ENCODE data around the gene MLPH.
A peak's percentile ranks its signal among the peaks of the same experiment; 100 is the strongest.

The MLPH gene

DNA sequence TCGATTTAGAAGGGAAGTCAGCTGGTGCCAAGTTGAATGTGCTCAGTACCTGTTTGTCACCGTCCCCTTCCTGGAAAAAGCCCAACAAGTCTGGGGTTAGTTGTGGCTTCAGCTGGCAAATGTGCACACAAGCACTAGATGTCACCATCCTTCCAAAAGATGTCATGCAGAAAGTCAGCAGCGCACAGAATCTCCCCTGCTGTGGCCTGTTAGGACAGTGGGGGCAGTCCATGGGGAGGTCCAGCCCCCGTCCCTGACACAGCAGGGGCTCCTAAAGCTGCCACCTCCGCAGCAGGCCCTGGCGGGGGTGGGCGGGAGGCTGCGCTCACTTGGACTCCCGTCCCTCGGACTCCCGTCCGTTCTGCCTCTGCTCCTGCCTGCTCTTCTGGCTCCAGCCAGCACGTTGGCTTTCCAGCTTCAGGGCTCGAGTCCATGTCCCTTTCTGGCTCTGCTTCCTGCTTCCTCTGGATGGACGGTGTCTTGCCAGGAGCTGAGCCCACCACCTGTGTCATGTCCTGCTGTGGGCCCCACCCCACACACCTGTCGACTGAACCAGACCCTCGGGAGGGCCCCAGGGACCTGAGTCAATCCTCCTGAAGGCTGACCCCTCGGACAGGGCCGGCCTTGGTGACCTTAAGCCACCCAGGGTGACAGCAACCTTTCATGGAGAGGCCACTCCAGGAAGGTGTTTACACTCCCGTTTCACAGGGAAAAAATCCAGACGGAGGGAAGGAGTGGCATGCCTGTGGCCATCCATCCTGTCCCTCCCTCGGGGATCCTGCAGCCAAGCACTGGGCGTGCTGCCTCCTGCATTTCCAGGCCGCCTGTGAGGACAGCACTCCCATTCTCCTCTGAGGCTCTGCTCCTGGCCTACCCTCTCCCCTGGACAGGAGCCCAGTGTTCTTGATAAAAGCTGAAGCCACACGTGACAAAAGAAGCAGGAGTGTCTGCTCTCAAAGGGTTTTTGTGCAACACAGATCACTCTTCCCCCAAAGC lies 95.0 kb downstream of the MLPH start:
- H3K4me3 ChIP-seq (ENCODE audit: low read depth, low read length), result no peak overlapping the region
- peaks cover 0 to 2% of the 10 kb centered on the region in 2 experiments for H3K36me3 ChIP-seq (ENCODE audit: control insufficient read depth in 1 of 2, insufficient read depth in 2 of 2, low read length in 2 of 2)
- H3K4ac ChIP-seq (ENCODE audit: low read depth, low read length), result no peak overlapping the region
- no peak overlapping the region for H3K14ac ChIP-seq (ENCODE audit: low read length)
- H3K79me1 ChIP-seq (ENCODE audit: low read length), result no peaks in the 10 kb centered on the region
- H3K9ac ChIP-seq (ENCODE audit: low read length), result no peak overlapping the region
- no CpG with 5 or more reads among the region's 25 CpGs for WGBS (ENCODE audit: extremely low coverage, insufficient coverage, insufficient read length)
- H3K79me2 ChIP-seq (ENCODE audit: control insufficient read depth, insufficient read depth, low read length, poor library complexity), result no peaks in the 10 kb centered on the region
- no peak overlapping the region for H2BK5ac ChIP-seq (ENCODE audit: low read depth, low read length, poor library complexity)
- H3K9me3 ChIP-seq (ENCODE audit: insufficient read depth, low read depth, low read length), result no peaks in the 10 kb centered on the region
- H4K12ac ChIP-seq (ENCODE audit: low read depth, low read length), result no peak overlapping the region
- no peak for DNase-seq
- no peak overlapping the region for H3K27ac ChIP-seq (ENCODE audit: low read depth, low read length)
- H2AFZ ChIP-seq (ENCODE audit: insufficient read depth, low read length, poor library complexity), result no peak overlapping the region
- H2BK120ac ChIP-seq (ENCODE audit: insufficient read depth, low read length, poor library complexity), result no peak overlapping the region
- peak overlapping the region; percentile 47 for H2AK5ac ChIP-seq (ENCODE audit: low read length)
- no peak overlapping the region for H4K91ac ChIP-seq (ENCODE audit: low read depth, low read length)
- no peaks in the 10 kb centered on the region for H3K27me3 ChIP-seq (ENCODE audit: insufficient read depth, low read length)
- no peak overlapping the region for H3K23ac ChIP-seq (ENCODE audit: low read length)
- H4K8ac ChIP-seq (ENCODE audit: low read depth, low read length), result no peak overlapping the region
- peaks cover 6 to 14% of the 10 kb centered on the region in 2 experiments for H3K4me1 ChIP-seq (ENCODE audit: control insufficient read depth in 1 of 2, insufficient read depth in 2 of 2, low read length in 2 of 2)
- H3K18ac ChIP-seq (ENCODE audit: low read length), result no peak overlapping the region
- H2BK12ac ChIP-seq (ENCODE audit: low read length), result no peak overlapping the region
- H3K4me2 ChIP-seq (ENCODE audit: low read length), result no peak overlapping the region

DNA sequence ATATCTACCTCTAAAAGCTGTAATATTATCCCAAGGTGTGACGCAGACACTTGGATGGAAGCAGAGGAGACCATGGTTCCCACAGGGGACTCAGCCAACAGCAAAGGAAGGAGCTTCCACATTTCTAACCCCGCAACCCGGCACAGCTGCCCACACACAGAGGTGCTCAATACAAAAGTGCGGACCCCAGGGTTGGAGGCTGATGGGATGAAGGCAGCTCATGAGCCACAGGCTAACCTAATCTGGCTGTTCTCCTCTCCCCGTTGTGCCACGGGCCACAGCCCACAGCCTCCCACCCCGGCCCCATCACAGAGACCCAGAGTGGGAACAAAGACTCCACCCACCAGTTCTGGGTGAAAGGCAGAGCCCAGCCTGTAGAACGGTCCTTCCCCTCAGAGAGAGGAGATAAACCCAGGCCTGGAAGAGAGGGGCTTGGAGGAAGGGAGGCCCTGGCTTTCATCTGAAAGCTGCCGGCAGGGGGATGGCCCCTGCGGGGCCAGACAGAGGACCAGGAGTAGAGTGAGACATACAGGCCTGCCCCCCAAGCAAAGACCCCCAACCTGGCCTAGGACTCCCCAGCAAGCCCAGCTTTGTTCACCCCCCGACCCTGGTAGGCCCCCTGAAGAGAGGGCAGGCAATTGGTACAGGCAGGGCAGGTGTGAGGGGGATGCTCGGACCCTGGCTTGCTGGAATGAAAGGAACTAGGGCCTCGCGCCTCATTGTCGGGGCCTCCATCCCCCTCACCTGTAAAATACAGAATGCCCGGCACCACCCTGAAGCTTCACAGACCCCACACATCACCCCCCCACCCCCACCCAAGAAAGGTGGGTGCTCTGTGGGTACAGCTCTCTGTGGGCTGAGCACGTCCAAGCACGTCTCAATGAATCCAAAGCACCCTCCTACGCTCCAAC lies 96.6 kb downstream of the MLPH start:
- Histone ChIP-seq H3K4me3 (ENCODE audit: low read depth, low read length) (no peak overlapping the region), H3K9ac (ENCODE audit: low read length) (no peak overlapping the region), H2AK5ac (ENCODE audit: low read length) (no peak overlapping the region), H2BK5ac (ENCODE audit: low read depth, low read length, poor library complexity) (no peak overlapping the region), H3K4me1 (ENCODE audit: control insufficient read depth in 1 of 2, insufficient read depth in 2 of 2, low read length in 2 of 2) (peaks cover 6 to 14% of the 10 kb centered on the region in 2 experiments), H3K79me2 (ENCODE audit: control insufficient read depth, insufficient read depth, low read length, poor library complexity) (no peaks in the 10 kb centered on the region), H3K9me3 (ENCODE audit: insufficient read depth, low read depth, low read length) (peaks cover 3% of the 10 kb centered on the region), H3K4me2 (ENCODE audit: low read length) (no peak overlapping the region), H3K14ac (ENCODE audit: low read length) (no peak overlapping the region), H3K36me3 (ENCODE audit: control insufficient read depth in 1 of 2, insufficient read depth in 2 of 2, low read length in 2 of 2) (no peaks in the 10 kb centered on the region), H4K8ac (ENCODE audit: low read depth, low read length) (no peak overlapping the region), H3K27ac (ENCODE audit: low read depth, low read length) (no peak overlapping the region), H2BK12ac (ENCODE audit: low read length) (no peak overlapping the region), H3K18ac (ENCODE audit: low read length) (no peak overlapping the region), H3K27me3 (ENCODE audit: insufficient read depth, low read length) (no peaks in the 10 kb centered on the region), H3K23ac (ENCODE audit: low read length) (no peak overlapping the region), H4K12ac (ENCODE audit: low read depth, low read length) (no peak overlapping the region), H4K91ac (ENCODE audit: low read depth, low read length) (no peak overlapping the region), H3K79me1 (ENCODE audit: low read length) (no peaks in the 10 kb centered on the region), H3K4ac (ENCODE audit: low read depth, low read length) (no peak overlapping the region), H2AFZ (ENCODE audit: insufficient read depth, low read length, poor library complexity) (no peak overlapping the region), H2BK120ac (ENCODE audit: insufficient read depth, low read length, poor library complexity) (no peak overlapping the region)
- no peak for DNase-seq
- WGBS (ENCODE audit: extremely low coverage, insufficient coverage, insufficient read length), result no CpG with 5 or more reads among the region's 19 CpGs

DNA sequence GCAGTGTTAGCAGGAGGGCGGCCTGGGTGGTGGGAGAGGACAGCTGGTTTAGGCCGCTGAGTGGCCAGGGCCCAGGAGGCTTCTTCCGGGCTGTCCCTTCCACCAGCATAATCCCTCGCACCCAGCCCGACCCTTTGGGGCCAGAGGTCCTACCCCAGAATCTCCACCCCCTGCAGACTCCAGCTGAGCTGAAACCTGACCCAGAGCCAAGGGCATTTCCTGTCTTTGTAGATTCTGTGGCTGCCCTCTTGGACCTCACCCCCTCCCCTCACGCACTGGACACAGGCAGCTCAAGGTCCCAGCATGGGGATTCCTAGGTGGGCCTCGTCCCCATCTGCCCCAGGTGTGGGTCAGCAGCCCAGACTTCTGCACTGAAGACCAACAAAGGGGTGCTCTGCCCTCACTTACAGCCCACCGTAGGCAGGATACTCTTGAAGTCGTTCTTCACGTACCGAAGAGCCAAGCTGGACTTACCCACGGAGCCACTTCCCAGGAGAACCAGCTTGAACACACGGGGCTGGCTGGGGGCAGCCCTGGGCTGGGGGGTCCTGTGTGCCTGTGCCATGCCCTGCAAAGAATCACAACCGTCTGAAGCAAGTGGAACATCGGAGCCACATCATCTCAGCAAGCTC lies 98.7 kb downstream of the MLPH start:
- no peaks in the 10 kb centered on the region for H3K79me2 ChIP-seq (ENCODE audit: control insufficient read depth, insufficient read depth, low read length, poor library complexity)
- H2AK5ac ChIP-seq (ENCODE audit: low read length), result peak overlapping the region; percentile 54
- H2BK5ac ChIP-seq (ENCODE audit: low read depth, low read length, poor library complexity), result no peak overlapping the region
- no peak overlapping the region for H3K4ac ChIP-seq (ENCODE audit: low read depth, low read length)
- no peak overlapping the region for H3K9ac ChIP-seq (ENCODE audit: low read length)
- H2BK12ac ChIP-seq (ENCODE audit: low read length), result no peak overlapping the region
- no peak overlapping the region for H3K23ac ChIP-seq (ENCODE audit: low read length)
- no peak overlapping the region for H3K18ac ChIP-seq (ENCODE audit: low read length)
- H2AFZ ChIP-seq (ENCODE audit: insufficient read depth, low read length, poor library complexity), result no peak overlapping the region
- no peak overlapping the region for H4K8ac ChIP-seq (ENCODE audit: low read depth, low read length)
- H2BK120ac ChIP-seq (ENCODE audit: insufficient read depth, low read length, poor library complexity), result no peak overlapping the region
- DNase-seq, result no peak
- no peak overlapping the region for H3K4me2 ChIP-seq (ENCODE audit: low read length)
- H3K36me3 ChIP-seq (ENCODE audit: control insufficient read depth in 1 of 2, insufficient read depth in 2 of 2, low read length in 2 of 2), result no peaks in the 10 kb centered on the region
- no peak overlapping the region for H4K12ac ChIP-seq (ENCODE audit: low read depth, low read length)
- no peaks in the 10 kb centered on the region for H3K27me3 ChIP-seq (ENCODE audit: insufficient read depth, low read length)
- H3K14ac ChIP-seq (ENCODE audit: low read length), result no peak overlapping the region
- peaks cover 3% of the 10 kb centered on the region for H3K9me3 ChIP-seq (ENCODE audit: insufficient read depth, low read depth, low read length)
- no CpG with 5 or more reads among the region's 15 CpGs for WGBS (ENCODE audit: extremely low coverage, insufficient coverage, insufficient read length)
- peaks cover 10 to 18% of the 10 kb centered on the region in 2 experiments for H3K4me1 ChIP-seq (ENCODE audit: control insufficient read depth in 1 of 2, insufficient read depth in 2 of 2, low read length in 2 of 2)
- no peak overlapping the region for H3K4me3 ChIP-seq (ENCODE audit: low read depth, low read length)
- no peak overlapping the region for H3K27ac ChIP-seq (ENCODE audit: low read depth, low read length)
- H3K79me1 ChIP-seq (ENCODE audit: low read length), result peaks cover 2% of the 10 kb centered on the region
- H4K91ac ChIP-seq (ENCODE audit: low read depth, low read length), result no peak overlapping the region

DNA sequence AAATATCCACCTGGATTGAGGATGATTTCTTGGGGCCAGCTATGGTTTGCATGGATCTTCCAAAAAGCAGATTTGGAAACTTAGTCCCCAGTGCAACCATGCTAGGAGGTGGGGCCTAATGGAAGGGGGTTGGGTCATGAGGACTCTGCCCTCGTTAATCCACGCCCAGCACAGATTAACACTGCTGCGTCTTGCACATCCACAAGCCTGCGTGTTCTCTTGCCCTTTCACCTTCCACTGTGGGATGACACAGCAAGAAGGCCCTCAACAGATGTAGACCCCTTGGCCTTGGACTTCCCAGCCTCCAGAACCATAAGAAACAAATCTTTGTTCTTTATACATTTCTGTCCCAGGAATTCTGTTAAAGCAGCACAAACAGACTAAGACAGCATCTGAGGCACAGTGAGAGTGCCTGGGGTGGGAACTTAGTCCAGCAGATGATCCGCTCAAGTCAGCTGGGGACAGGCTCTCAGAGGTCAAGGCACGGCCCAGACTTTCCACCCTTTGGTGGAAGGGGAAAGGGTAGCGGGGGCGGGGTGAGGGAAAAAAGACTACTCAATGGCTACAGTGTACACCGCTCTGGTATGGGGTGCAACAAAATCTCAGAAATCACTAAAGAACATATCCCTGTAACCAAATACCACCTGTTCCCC lies 101.1 kb downstream of the MLPH start:
- Histone ChIP-seq H3K27ac (ENCODE audit: low read depth, low read length) (no peak overlapping the region), H4K8ac (ENCODE audit: low read depth, low read length) (no peak overlapping the region), H3K4ac (ENCODE audit: low read depth, low read length) (no peak overlapping the region), H2BK12ac (ENCODE audit: low read length) (no peak overlapping the region), H4K91ac (ENCODE audit: low read depth, low read length) (no peak overlapping the region), H4K12ac (ENCODE audit: low read depth, low read length) (no peak overlapping the region), H2AFZ (ENCODE audit: insufficient read depth, low read length, poor library complexity) (no peak overlapping the region), H2BK5ac (ENCODE audit: low read depth, low read length, poor library complexity) (no peak overlapping the region), H3K9me3 (ENCODE audit: insufficient read depth, low read depth, low read length) (peaks cover 3% of the 10 kb centered on the region), H3K14ac (ENCODE audit: low read length) (no peak overlapping the region), H2AK5ac (ENCODE audit: low read length) (no peak overlapping the region), H3K4me3 (ENCODE audit: low read depth, low read length) (no peak overlapping the region), H3K79me1 (ENCODE audit: low read length) (peaks cover 9% of the 10 kb centered on the region), H3K36me3 (ENCODE audit: control insufficient read depth in 1 of 2, insufficient read depth in 2 of 2, low read length in 2 of 2) (no peaks in the 10 kb centered on the region), H3K9ac (ENCODE audit: low read length) (no peak overlapping the region), H2BK120ac (ENCODE audit: insufficient read depth, low read length, poor library complexity) (no peak overlapping the region), H3K4me2 (ENCODE audit: low read length) (no peak overlapping the region), H3K18ac (ENCODE audit: low read length) (no peak overlapping the region), H3K23ac (ENCODE audit: low read length) (no peak overlapping the region), H3K27me3 (ENCODE audit: insufficient read depth, low read length) (no peaks in the 10 kb centered on the region), H3K4me1 (ENCODE audit: control insufficient read depth in 1 of 2, insufficient read depth in 2 of 2, low read length in 2 of 2) (peaks cover 14 to 28% of the 10 kb centered on the region in 2 experiments), H3K79me2 (ENCODE audit: control insufficient read depth, insufficient read depth, low read length, poor library complexity) (peaks cover 2% of the 10 kb centered on the region)
- WGBS (ENCODE audit: extremely low coverage, insufficient coverage, insufficient read length), result no CpG with 5 or more reads among the region's 9 CpGs
- DNase-seq, result no peak
